ENCODE measurements around the gene HK2.
"Not testable (repeated sequence)": the region's sequence is repeated elsewhere in the genome, so short reads cannot be mapped to it uniquely, and the experiment has no call there.

HK2 gene

GRCh38 chr2:74833418-74834233, at the start of gene HK2:
HK2 (plus strand) TSS chr2:74834127; CDS start chr2:74834581, 454 bp downstream.
- peak; percentile 78 to 80 for DNase-seq (ENCODE audit: low read depth in 2 of 2)

- DNase-seq (ENCODE audit: low read depth in 2 of 2): no peak
Observed at GRCh38 chr2:74789271-74789670, 44.7 kb upstream of the HK2 start.

DNA sequence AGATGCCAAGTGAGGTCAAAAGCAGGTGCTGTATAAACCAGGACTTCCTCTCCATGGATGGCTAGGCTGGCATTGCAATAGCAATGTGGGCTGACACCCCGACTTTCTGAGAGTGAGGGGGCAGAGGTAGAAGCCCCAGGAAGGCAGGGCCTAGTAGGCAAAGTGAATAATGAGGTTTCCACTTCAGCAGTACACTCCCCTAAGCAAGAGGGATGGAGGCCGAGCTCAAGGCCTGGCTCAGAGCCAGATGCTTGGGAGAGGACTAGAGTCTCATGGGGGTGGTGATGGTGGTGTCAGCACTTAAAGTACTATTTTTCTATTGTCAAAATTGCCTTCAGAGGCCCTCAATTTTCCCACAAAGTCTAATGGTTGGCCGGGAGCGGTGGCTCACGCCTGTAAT, 41.6 kb upstream of the HK2 start:
- no peak for DNase-seq (ENCODE audit: low read depth in 2 of 2)

DNA sequence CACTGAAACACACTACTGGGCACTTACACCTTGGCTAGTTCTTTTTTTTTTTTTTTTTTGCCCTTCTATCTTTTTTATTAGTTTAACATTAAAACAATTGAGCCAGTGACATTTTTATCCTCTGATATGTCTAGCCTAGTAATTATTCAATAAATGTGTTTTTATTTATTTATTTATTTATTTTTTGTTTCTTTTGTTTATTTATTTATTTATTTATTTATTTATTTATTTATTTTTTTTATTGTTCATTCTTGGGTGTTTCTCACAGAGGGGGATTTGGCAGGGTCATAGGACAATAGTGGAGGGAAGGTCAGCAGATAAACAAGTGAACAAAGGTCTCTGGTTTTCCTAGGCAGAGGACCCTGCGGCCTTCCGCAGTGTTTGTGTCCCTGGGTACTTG, 39.0 kb upstream of the HK2 start:
- not testable (repeated sequence) for DNase-seq (ENCODE audit: low read depth in 2 of 2)

GRCh38 chr2:74806355-74806839, 27.5 kb upstream of the HK2 start:
- no peak for DNase-seq (ENCODE audit: low read depth in 2 of 2)

DNA sequence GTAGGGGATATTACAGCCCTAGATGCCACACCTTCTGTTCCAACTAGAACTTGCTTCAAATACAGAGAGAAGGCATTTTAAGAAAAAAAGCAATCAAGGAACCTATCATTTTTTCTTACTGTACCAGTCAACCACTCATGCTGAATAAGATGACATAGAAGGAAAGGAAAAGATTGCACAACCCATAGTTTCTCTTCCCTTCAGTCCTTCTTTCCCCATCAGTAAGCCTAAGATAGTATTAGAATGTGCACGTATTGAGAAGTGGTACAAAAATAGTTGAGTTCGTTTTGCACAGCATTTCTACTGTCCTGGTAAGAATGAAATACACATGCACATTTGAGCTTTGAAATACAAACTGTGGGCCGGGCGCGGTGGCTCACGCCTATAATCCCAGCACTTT, 27.0 kb upstream of the HK2 start:
- DNase-seq (ENCODE audit: low read depth in 2 of 2): no peak

GRCh38 chr2:74812787-74813590, 20.9 kb upstream of the HK2 start:
- no peak for DNase-seq (ENCODE audit: low read depth in 2 of 2)

- no peak for DNase-seq (ENCODE audit: low read depth in 2 of 2)
Observed at GRCh38 chr2:74814102-74814501, 19.8 kb upstream of the HK2 start.

GRCh38 chr2:74815941-74816340, 18.0 kb upstream of the HK2 start:
- DNase-seq (ENCODE audit: low read depth in 2 of 2): no peak

DNA sequence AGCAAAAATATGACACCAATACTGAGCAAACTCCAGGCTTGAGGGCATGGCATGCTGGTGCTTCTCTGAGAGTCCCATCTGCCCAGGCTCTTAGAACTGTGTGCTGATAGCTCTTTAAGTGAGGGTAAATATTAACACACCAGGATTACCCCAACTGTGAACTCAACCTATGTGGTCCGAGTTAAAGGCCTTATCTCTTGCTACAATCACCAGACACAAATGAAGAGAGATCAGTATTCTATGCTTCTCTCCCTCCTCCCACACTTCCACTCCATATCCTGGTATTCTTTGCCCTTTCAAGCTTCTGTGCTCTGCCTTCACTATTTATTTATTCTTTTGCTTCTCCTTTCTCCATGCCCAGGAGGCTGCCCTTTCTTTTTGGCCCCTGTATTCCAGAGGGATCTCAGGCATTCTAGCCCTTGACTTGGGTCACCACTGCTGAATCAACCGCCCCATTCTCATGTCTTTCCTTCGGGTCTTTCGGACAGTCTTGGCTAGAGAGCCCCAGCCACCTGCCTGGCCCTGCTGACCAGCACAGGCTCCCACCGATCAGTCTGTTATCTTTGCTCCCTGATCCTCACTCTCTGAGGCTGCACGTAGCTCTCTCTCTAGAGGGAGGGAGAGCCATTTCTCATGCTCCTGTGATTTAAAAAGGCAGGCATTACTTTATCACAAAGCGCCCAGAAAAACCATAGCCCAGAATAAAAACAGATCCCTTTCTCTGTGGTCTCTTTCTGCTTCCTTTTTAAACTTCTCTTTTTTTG, 17.2 kb upstream of the HK2 start:
- no peak for DNase-seq (ENCODE audit: low read depth in 2 of 2)

GRCh38 chr2:74817304-74817675, 16.6 kb upstream of the HK2 start:
- DNase-seq (ENCODE audit: low read depth in 2 of 2): no peak

DNA sequence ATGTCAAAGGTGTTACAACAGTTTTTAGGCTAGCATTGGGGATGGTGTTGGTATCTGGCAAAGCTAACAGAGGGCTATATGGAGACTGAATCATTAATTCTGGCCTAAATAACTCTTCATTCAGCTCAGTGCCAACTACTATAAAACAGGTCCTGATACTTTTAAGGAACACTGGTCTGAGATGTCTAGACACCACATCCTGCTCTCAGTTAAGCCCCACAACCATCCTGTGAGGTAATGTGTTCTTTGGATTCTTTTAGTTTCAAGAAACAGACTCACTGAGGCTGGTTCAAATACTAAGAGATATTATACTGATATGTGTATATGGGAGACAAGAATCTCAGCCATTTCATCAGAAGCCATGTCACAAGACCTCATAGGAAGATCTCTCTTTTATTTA, 14.2 kb upstream of the HK2 start:
- DNase-seq (ENCODE audit: low read depth in 2 of 2): no peak

DNA sequence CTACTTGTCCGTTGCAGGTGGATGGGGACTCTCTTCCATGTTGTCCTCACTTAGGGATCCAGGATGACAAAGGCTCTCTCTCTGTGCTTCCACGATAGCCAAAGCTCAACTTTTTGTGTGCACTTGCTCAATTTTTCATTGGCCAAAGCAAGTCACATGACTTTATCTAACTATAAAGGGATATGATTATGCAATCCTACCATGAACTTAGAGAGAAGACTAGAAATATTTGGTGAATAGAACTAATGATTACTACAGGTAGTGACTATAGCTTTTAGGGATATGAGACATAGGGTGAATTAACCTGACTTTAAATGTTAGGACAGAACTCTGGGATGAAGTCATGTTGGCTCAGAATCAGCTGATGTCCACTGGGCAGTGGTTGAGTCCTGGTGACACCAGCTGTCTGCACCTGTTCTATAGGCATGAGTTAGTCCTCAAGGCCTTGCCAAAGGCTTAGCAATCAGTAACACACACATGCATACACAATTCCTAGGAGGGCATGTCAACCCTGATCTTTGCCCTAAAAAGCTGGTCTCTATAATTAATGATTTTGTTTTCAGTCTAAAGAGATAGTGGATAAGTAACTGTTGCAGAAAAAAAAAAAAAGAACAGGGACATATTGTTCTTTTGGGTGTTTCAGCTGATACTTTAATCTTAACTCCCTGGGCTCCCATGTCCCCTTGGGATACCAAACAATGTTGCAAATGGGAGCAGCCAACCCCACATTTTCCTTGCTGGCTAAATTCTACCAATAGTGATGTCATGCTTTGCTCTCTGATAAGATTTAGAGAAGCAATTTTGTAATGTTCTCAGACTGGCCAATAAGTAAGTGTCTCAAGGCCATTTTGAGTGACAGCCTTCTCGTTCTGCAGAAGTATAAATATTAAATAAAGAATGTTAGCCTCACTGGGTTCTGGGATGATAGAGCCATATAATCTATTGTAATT, 12.5 kb upstream of the HK2 start:
- DNase-seq (ENCODE audit: low read depth in 2 of 2): no peak

DNA sequence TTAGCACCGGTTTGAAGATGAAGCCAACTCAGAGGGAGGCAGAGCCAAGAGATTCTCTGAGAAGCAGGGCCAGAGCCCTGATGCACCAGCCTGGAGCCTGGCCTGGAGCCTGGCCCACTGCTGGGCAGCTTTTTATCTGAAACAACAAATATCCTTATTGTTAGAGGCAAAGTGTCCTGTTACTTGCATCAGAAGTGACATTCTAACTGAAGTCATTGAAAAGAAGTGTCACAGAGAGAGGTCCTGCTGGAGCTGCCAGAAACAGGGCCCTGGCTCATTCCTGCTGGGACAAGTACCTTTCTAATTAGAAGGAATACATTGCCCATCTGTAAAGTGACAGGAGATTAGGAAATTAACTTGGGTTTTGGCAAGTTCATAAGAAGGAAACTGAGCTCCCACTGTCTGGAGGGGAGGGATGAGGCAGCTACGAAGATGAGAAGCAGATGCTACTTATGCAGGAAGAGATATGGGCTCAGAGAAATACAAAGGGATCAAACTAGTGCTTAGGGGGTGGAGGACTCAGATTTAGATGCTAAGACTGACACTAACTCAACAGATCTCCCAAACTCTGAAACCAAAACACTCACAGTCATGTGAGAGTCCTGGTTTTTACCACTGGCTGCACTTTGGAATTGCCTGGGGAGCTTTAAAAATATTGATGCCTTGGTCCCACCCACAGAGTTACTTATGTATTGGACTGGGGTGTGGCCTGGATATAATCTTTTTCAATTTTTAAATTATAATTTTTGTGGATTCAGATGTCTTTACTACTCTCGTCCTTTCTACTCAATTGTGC, 11.0 kb upstream of the HK2 start:
- DNase-seq (ENCODE audit: low read depth in 2 of 2): no peak

GRCh38 chr2:74824679-74825078, 9.2 kb upstream of the HK2 start:
- DNase-seq (ENCODE audit: low read depth in 2 of 2): no peak

- no peak for DNase-seq (ENCODE audit: low read depth in 2 of 2)
Observed at GRCh38 chr2:74828543-74828942, 5.4 kb upstream of the HK2 start.

DNA sequence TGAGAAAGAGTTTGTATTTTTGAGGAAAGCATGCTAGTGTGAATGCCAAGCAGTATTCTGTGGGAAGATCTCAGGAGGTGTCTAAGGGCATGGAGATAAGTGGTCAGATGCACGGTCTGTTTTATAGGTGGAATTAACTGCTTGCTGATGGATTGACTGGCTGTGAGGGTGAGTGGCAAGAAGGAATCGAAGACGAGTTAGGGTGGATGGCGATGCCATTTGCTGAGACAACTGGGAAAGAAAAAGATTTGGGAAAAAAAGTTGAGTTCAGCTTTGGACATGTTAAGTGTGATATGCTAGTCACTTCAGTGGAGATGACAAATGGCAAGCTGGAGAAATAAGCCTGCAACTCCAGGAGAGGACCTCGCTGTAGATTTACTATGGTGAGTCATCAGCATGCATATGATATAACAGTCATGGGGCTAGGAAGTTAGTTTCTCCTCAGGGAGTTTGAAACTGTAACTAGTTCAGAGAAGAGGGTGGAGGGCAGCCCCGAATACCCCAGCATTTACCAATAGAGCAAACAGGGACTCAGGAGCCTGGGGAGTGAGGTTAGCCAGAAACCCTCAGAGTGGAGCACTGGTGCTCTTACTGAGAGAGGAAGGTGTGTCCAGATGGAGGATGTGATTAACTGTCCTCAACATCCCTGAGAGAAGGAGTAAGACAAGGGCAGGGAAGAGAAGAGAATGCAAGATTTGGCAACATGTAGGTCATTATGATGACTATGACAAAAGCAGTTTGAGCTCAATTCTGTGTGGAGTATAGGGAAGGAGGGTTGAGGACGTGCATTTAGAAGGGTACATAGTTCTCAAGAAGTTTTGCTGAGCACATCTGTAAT, 2.0 kb upstream of the HK2 start:
- no peak for DNase-seq (ENCODE audit: low read depth in 2 of 2)

- DNase-seq (ENCODE audit: low read depth in 2 of 2): not testable (repeated sequence)
Observed at GRCh38 chr2:74834234-74834791, 386 bp downstream of the HK2 start.

Data from fibroblast of skin of left biceps (primary cell).